Measurements from ENCODE around the gene ZAR1L. TPM values are rescaled to one million over a fixed set of nuclear protein-coding genes. Genes with fewer than 3 reads are reported as not detected.
A peak's percentile ranks its signal among the peaks of the same experiment; 100 is the strongest.
"Not testable (repeated sequence)": the region's sequence is repeated elsewhere in the genome, so short reads cannot be mapped to it uniquely, and the experiment has no call there.

ZAR1L gene, protein sequence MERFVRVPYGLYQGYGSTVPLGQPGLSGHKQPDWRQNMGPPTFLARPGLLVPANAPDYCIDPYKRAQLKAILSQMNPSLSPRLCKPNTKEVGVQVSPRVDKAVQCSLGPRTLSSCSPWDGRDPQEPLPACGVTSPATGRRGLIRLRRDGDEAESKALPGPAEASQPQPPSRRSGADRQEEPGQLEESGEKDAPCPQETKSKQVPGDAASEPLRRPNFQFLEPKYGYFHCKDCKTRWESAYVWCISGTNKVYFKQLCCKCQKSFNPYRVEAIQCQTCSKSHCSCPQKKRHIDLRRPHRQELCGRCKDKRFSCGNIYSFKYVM
- total RNA-seq (not detected), polyA plus RNA-seq (not detected)

- peaks cover 13% of the 10 kb centered on the region for H3K4me1 ChIP-seq (ENCODE audit: insufficient read depth, low read length)
- H3K27ac ChIP-seq (ENCODE audit: low read depth, low read length): peak within 1 kb of the TSS; percentile 100
- Mint-ChIP-seq H3K4me1 (peaks cover 13 to 23% (median 21%) of the 10 kb centered on the region in 3 donors), H3K27ac (peak within 1 kb of the TSS; percentile 98 to 100 (median 100)), H3K4me3 (peak within 1 kb of the TSS; percentile 89 to 100 (median 97)), H3K27me3 (peaks cover 0 to 3% of the 10 kb centered on the region in 2 donors), H3K36me3 (peaks cover 0 to 12% (median 0%) of the 10 kb centered on the region in 3 donors), H3K9me3 (no peaks in the 10 kb centered on the region)
- DNase-seq: peak; percentile 84 to 92 (median 85)
- H3K27me3 ChIP-seq (ENCODE audit: insufficient read depth, low read length, poor library complexity, severe bottlenecking): no peaks in the 10 kb centered on the region
- peak within 1 kb of the TSS; percentile 96 for H3K4me3 ChIP-seq (ENCODE audit: low read length)
- H3K9me3 ChIP-seq (ENCODE audit: low read length): no peaks in the 10 kb centered on the region
- ChIA-PET POLR2A (interaction anchor here (0.5 to 3.1 kb wide), 11 partner anchors 23 to 1227 kb away, joined by 3 to 41 read pairs (median 4); partner anchors contain the start of genes N4BP2L1, N4BP2L2 and PDS5B), CTCF (interaction anchor here (1.0 to 1.6 kb wide), 9 partner anchors 10 to 405 kb away, joined by 3 to 5 read pairs (median 4); partner anchors contain the start of gene N4BP2L1)
- H3K36me3 ChIP-seq (ENCODE audit: insufficient read depth, low read length): no peaks in the 10 kb centered on the region
Observed at GRCh38 chr13:32315238-32316027, at the start of gene ZAR1L, which contains the start of gene BRCA2. Gene ZAR1L (minus strand): TSS chr13:32315363. CDS start chr13:32311925, 3,438 bp downstream. Gene BRCA2 (plus strand): TSS chr13:32315508. CDS start chr13:32316461, 953 bp downstream.

DNA sequence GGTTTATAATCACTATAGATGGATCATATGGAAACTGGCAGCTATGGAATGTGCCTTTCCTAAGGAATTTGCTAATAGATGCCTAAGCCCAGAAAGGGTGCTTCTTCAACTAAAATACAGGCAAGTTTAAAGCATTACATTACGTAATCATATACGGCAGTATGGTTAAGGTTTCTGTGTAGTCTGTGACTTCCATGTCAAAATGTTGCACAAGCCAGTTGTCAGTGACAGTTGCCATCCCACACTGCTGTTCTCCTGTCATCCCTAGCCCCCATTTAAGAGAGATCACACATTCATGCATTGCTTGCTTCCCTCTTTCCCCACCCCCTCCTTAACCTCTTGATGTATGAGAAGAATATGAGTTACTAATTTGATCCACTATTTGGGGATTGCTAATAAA lies 47.4 kb upstream of the ZAR1L start:
- CTCF ChIA-PET: no interaction called here

GRCh38 chr13:32355935-32356334 lies 40.8 kb upstream of the ZAR1L start:
- H3K4me1 ChIP-seq (ENCODE audit: insufficient read depth, low read length); CTCF ChIA-PET; H3K36me3 Mint-ChIP-seq; H3K27me3 ChIP-seq (ENCODE audit: insufficient read depth, low read length, poor library complexity, severe bottlenecking); DNase-seq; H3K4me3 ChIP-seq (ENCODE audit: low read length); H3K27me3 Mint-ChIP-seq; H3K4me3 Mint-ChIP-seq; H3K9me3 ChIP-seq (ENCODE audit: low read length); H3K4me1 Mint-ChIP-seq; H3K9me3 Mint-ChIP-seq; H3K27ac ChIP-seq (ENCODE audit: low read depth, low read length); H3K27ac Mint-ChIP-seq; H3K36me3 ChIP-seq (ENCODE audit: insufficient read depth, low read length); POLR2A ChIA-PET: not testable (repeated sequence)

More for the DNA sequence above, 47.4 kb upstream of the ZAR1L start:
- Histone ChIP-seq H3K4me1 (ENCODE audit: insufficient read depth, low read length) (no peaks in the 10 kb centered on the region), H3K36me3 (ENCODE audit: insufficient read depth, low read length) (no peaks in the 10 kb centered on the region), H3K27ac (ENCODE audit: low read depth, low read length) (no peak overlapping the region), H3K4me3 (ENCODE audit: low read length) (no peak overlapping the region), H3K9me3 (ENCODE audit: low read length) (no peaks in the 10 kb centered on the region), H3K27me3 (ENCODE audit: insufficient read depth, low read length, poor library complexity, severe bottlenecking) (no peaks in the 10 kb centered on the region)
- Mint-ChIP-seq H3K4me3 (no peak overlapping the region), H3K27me3 (no peaks in the 10 kb centered on the region), H3K27ac (no peak overlapping the region), H3K36me3 (no peaks in the 10 kb centered on the region), H3K4me1 (peaks cover 0 to 4% (median 0%) of the 10 kb centered on the region in 3 donors), H3K9me3 (no peaks in the 10 kb centered on the region)
- POLR2A ChIA-PET: no interaction called here
- DNase-seq: no peak

DNA sequence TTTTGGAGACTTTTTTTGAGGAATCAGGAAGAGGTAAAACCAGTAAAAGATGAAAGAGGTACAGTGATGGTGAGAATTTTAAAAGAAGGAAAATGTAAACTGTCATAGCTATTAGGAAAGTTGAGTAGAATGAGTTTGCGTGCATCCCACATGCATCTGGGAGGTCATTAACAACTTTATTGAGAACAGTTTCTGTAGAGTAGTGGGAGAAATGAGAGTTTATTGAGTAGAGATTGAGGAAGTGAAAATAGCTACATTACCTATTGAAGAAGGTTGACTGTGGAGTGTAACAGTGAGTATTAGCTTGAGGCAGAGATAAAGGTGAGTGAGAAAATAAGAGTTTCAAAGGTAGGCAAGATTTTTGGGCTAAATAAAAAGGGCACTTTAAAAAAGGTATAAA lies 38.9 kb upstream of the ZAR1L start:
- Mint-ChIP-seq H3K27me3 (no peaks in the 10 kb centered on the region), H3K9me3 (no peaks in the 10 kb centered on the region), H3K27ac (no peak overlapping the region), H3K4me3 (no peak overlapping the region), H3K36me3 (peaks cover 0 to 4% (median 0%) of the 10 kb centered on the region in 3 donors), H3K4me1 (no peaks in the 10 kb centered on the region)
- no peak overlapping the region for H3K27ac ChIP-seq (ENCODE audit: low read depth, low read length)
- no peaks in the 10 kb centered on the region for H3K27me3 ChIP-seq (ENCODE audit: insufficient read depth, low read length, poor library complexity, severe bottlenecking)
- H3K9me3 ChIP-seq (ENCODE audit: low read length): no peaks in the 10 kb centered on the region
- no peaks in the 10 kb centered on the region for H3K4me1 ChIP-seq (ENCODE audit: insufficient read depth, low read length)
- no peak overlapping the region for H3K4me3 ChIP-seq (ENCODE audit: low read length)
- POLR2A ChIA-PET: no interaction called here
- CTCF ChIA-PET: no interaction called here
- no peak for DNase-seq
- H3K36me3 ChIP-seq (ENCODE audit: insufficient read depth, low read length): no peaks in the 10 kb centered on the region

- not testable (repeated sequence) for H3K27me3 Mint-ChIP-seq
Observed at GRCh38 chr13:32350839-32351441, 35.8 kb upstream of the ZAR1L start.

DNA sequence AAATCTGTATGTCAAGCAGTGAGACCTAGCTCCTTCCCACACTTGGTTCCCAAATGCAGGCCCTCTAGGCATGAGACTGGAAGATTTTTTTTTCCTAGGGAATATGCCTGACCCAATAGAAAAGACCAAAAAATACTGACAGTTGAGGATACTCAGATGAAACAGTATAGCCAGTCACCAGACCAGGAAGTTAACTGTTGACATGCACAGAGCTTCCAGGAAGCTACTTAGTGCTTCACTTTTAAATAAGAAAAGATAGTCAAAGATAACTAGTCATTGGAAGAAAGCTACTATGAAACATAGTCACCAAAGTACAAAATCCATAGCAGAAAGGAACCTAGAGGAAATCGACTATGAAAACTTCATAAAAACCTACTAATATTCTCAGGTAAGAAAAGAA lies 32.5 kb upstream of the ZAR1L start:
- Histone ChIP-seq H3K27ac (ENCODE audit: low read depth, low read length) (no peak overlapping the region), H3K9me3 (ENCODE audit: low read length) (no peaks in the 10 kb centered on the region), H3K27me3 (ENCODE audit: insufficient read depth, low read length, poor library complexity, severe bottlenecking) (no peaks in the 10 kb centered on the region), H3K36me3 (ENCODE audit: insufficient read depth, low read length) (no peaks in the 10 kb centered on the region), H3K4me3 (ENCODE audit: low read length) (no peak overlapping the region), H3K4me1 (ENCODE audit: insufficient read depth, low read length) (no peaks in the 10 kb centered on the region)
- CTCF ChIA-PET: no interaction called here
- H3K4me1 Mint-ChIP-seq: peaks cover 0 to 9% (median 0%) of the 10 kb centered on the region in 3 donors
- H3K27me3 Mint-ChIP-seq: no peaks in the 10 kb centered on the region
- H3K9me3 Mint-ChIP-seq: no peaks in the 10 kb centered on the region
- no peak for DNase-seq
- no peak overlapping the region for H3K4me3 Mint-ChIP-seq
- peaks cover 0 to 4% (median 4%) of the 10 kb centered on the region in 3 donors for H3K36me3 Mint-ChIP-seq
- POLR2A ChIA-PET: no interaction called here
- H3K27ac Mint-ChIP-seq: peak overlapping the region in 4 of 8 donors; percentile 12 to 41 (median 35)

More at GRCh38 chr13:32350839-32351441, 35.8 kb upstream of the ZAR1L start:
- H3K27ac ChIP-seq (ENCODE audit: low read depth, low read length); CTCF ChIA-PET; H3K36me3 ChIP-seq (ENCODE audit: insufficient read depth, low read length); POLR2A ChIA-PET; H3K36me3 Mint-ChIP-seq; H3K4me3 Mint-ChIP-seq; H3K4me1 ChIP-seq (ENCODE audit: insufficient read depth, low read length); H3K4me1 Mint-ChIP-seq; DNase-seq; H3K9me3 ChIP-seq (ENCODE audit: low read length); H3K27me3 ChIP-seq (ENCODE audit: insufficient read depth, low read length, poor library complexity, severe bottlenecking); H3K4me3 ChIP-seq (ENCODE audit: low read length); H3K9me3 Mint-ChIP-seq: not testable (repeated sequence)
- peak overlapping the region in 2 of 8 donors; percentile 14 to 66 for H3K27ac Mint-ChIP-seq

GRCh38 chr13:32340914-32341313 lies 25.8 kb upstream of the ZAR1L start:
- DNase-seq: no peak
- H3K27ac Mint-ChIP-seq: no peak overlapping the region
- CTCF ChIA-PET: no interaction called here
- Histone ChIP-seq H3K27ac (ENCODE audit: low read depth, low read length) (no peak overlapping the region), H3K4me3 (ENCODE audit: low read length) (no peak overlapping the region), H3K36me3 (ENCODE audit: insufficient read depth, low read length) (no peaks in the 10 kb centered on the region), H3K9me3 (ENCODE audit: low read length) (no peaks in the 10 kb centered on the region), H3K4me1 (ENCODE audit: insufficient read depth, low read length) (no peaks in the 10 kb centered on the region), H3K27me3 (ENCODE audit: insufficient read depth, low read length, poor library complexity, severe bottlenecking) (no peaks in the 10 kb centered on the region)
- no peaks in the 10 kb centered on the region for H3K4me1 Mint-ChIP-seq
- POLR2A ChIA-PET: no interaction called here
- no peak overlapping the region for H3K4me3 Mint-ChIP-seq
- peaks cover 3 to 23% (median 5%) of the 10 kb centered on the region in 3 donors for H3K36me3 Mint-ChIP-seq
- no peaks in the 10 kb centered on the region for H3K27me3 Mint-ChIP-seq
- H3K9me3 Mint-ChIP-seq: peaks cover 0 to 1% (median 0%) of the 10 kb centered on the region in 5 donors

Measured in CD8-positive, alpha-beta memory T cell (primary cell).